Ishikawa (cell line): ENCODE data around the gene DGKG.

Experiments used
- EP300 ChIP-seq: IDR thresholded peaks from 2 replicates; pipeline ENCODE4 v1.6.1; 2012; ENCODE audit warnings: borderline replicate concordance
- FOXM1 ChIP-seq: IDR thresholded peaks from 2 replicates; pipeline ENCODE4 v1.6.1; 2012; ENCODE audit warnings: low read depth, borderline replicate concordance
- RAD21 ChIP-seq: IDR thresholded peaks from 2 replicates; pipeline ENCODE4 v1.6.1; 2012; ENCODE audit warnings: low read depth
- TAF1 ChIP-seq: IDR thresholded peaks from 2 replicates; pipeline ENCODE4 v1.6.1; 2012; ENCODE audit warnings: low read depth, mild to moderate bottlenecking
- TCF12 ChIP-seq: IDR thresholded peaks from 2 replicates; pipeline ENCODE4 v1.6.1; 2012; ENCODE audit warnings: low read depth
- YY1 ChIP-seq: IDR thresholded peaks from 2 replicates; pipeline ENCODE4 v1.6.1; 2012; ENCODE audit warnings: low read depth

DNA sequence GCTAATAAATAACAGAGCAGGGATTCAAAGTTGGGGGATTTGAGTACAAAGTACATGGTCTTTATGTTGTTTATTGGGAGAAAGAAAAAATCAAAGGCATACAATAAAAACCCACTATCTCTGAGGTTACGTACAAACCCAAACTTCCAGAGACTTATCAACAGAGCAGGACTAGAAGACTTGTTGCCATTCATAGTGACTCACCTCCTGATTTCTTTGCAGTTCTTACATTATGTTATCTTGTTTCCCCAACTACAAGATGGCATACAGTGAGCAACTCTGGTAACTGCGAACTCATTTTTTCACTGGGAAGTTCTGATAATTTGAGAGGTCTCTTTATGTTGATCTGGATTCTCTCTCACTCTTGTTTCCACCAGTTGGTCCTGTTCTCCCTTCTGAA, 172.5 kb downstream of the DGKG start:
- TF ChIP-seq TAF1 (no peak), EP300 (no peak), YY1 (no peak), TCF12 (no peak), RAD21 (no peak), FOXM1 (no peak)
